Caco-2 (cell line): ENCODE data around the gene EDRF1. TPM values are rescaled to one million over a fixed set of nuclear protein-coding genes. Genes with fewer than 3 reads are reported as not detected.
A peak's percentile ranks its signal among the peaks of the same experiment; 100 is the strongest.

Experiments
- BruUV-seq: library from RNA; stranded (reverse); fragments of 400-500 nt; replicated peaks from 2 replicates; lab custom pipeline; 2021; lab: Mats Ljungman, UMichigan
- CTCF ChIA-PET: fragments of 300-600 bp; sonication (Branson Sonifier 250); formaldehyde crosslinking; loops from one replicate; lab custom pipeline; 2022; ENCODE audit warnings: antibody characterized with exemption; lab: Charles Lee
- POLR2A ChIA-PET: fragments of 300-600 bp; sonication (Branson Sonifier 250); formaldehyde crosslinking; loops from one replicate; lab custom pipeline; 2022; ENCODE audit warnings: antibody characterized with exemption; lab: Charles Lee
- DNase-seq, 2 experiments: peaks; one replicate each; pipeline versions ENCODE4 v3.0.0 to v3.0.0-alpha.2; 2020 to 2022
- H3K27me3 ChIP-seq: replicated peaks from 2 replicates; pipeline ENCODE4 v1.6.0; 2011; ENCODE audit warnings: low read length; ENCODE audit not compliant: control insufficient read depth, insufficient read depth
- H3K36me3 ChIP-seq: 2 replicates; pipeline ENCODE4 v1.5.1; 2011; ENCODE audit warnings: low read length; ENCODE audit not compliant: control insufficient read depth, insufficient read depth
- H3K4me1 ChIP-seq: fragments of 250-450 bp; sonication (Bioruptor Pico); 2 replicates; pipeline ENCODE4 v1.5.1; 2020; ENCODE audit warnings: mild to moderate bottlenecking
- H3K4me3 ChIP-seq: 2 replicates; pipeline ENCODE4 v1.5.1; 2011; ENCODE audit warnings: low read depth, mild to moderate bottlenecking, control low read depth, low read length
- H3K9me3 ChIP-seq: fragments of 250-450 bp; sonication (Bioruptor Pico); 2 replicates; pipeline ENCODE4 v1.5.1; 2020; ENCODE audit warnings: mild to moderate bottlenecking, moderate library complexity
- H3K27ac Mint-ChIP-seq: one replicate; pipeline ENCODE4 v1.8.0; 2022; ENCODE audit warnings: mixed read lengths; ENCODE audit not compliant: unreplicated experiment
- H3K27me3 Mint-ChIP-seq: one replicate; pipeline ENCODE4 v1.8.0; 2022; ENCODE audit warnings: mixed read lengths; ENCODE audit not compliant: insufficient read depth, unreplicated experiment
- H3K36me3 Mint-ChIP-seq: one replicate; pipeline ENCODE4 v1.8.0; 2022; ENCODE audit warnings: mild to moderate bottlenecking, mixed read lengths; ENCODE audit not compliant: insufficient read depth, unreplicated experiment
- H3K4me1 Mint-ChIP-seq: one replicate; pipeline ENCODE4 v1.8.0; 2022; ENCODE audit warnings: low read depth, mixed read lengths; ENCODE audit not compliant: unreplicated experiment
- H3K4me3 Mint-ChIP-seq: one replicate; pipeline ENCODE4 v1.8.0; 2022; ENCODE audit warnings: mild to moderate bottlenecking, moderate library complexity, mixed read lengths; ENCODE audit not compliant: unreplicated experiment
- H3K9me3 Mint-ChIP-seq: one replicate; pipeline ENCODE4 v1.8.0; 2022; ENCODE audit warnings: mixed read lengths; ENCODE audit not compliant: unreplicated experiment
- intact Hi-C: fragments of 100-400 bp; cut with micrococcal nuclease; formaldehyde crosslinking; loops from one replicate; pipeline ENCODE4 v1.10.0; 2022; ENCODE audit not compliant: unreplicated experiment
- total RNA-seq: library from RNA; stranded (reverse); gene quantifications from 2 replicates; pipeline ENCODE4 v1.2.3, GENCODE V29; 2022
- TF ChIP-seq, protein P1 (sequence below), 2 experiments: fragments of 200-600 bp in 1 of 2; IDR thresholded peaks; 1 replicate in 1 of 2; 2 replicates in 1 of 2; pipeline versions ENCODE4 v1.5.1 to v1.8.0; 2011 to 2022; ENCODE audit warnings: antibody characterized with exemption in 1 of 2, control low read depth in 1 of 2, inconsistent platforms in 1 of 2, low read depth in 1 of 2, low read length in 1 of 2, mild to moderate bottlenecking in 1 of 2, moderate library complexity in 1 of 2; ENCODE audit not compliant: insufficient read depth in 1 of 2, severe bottlenecking in 1 of 2, unreplicated experiment in 1 of 2

EDRF1 gene
- total RNA-seq, 1 experiment from 2014 or later: 40.9 TPM

DNA sequence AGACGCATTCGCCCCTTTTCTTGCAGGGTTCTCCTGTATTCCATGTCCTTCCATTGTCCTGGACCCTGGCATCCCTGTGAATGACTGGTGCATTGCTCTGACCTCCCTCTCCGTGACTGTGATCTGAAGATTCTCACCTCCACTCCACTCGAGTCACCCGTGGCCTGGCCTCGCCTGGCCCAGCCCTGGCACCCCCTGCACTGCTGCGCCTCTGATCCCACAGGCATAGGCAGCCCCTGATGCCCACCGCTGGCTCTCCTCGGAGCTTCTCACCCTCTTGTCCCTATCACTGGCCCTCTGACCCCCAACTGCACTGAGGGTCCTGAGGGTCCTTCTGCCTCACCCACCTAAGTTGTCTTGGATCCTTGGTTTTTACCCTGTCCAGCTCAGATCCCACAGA, 58.3 kb downstream of the EDRF1 start:
- H3K4me3 ChIP-seq: no peak overlapping the region
- no peaks in the 10 kb centered on the region for H3K9me3 ChIP-seq
- Mint-ChIP-seq H3K4me1 (no peaks in the 10 kb centered on the region), H3K9me3 (peaks cover 19% of the 10 kb centered on the region), H3K4me3 (no peak overlapping the region), H3K27me3 (peaks cover 9% of the 10 kb centered on the region), H3K27ac (peak overlapping the region; percentile 32), H3K36me3 (peaks cover 5% of the 10 kb centered on the region)
- no peaks in the 10 kb centered on the region for H3K36me3 ChIP-seq
- no peaks in the 10 kb centered on the region for H3K27me3 ChIP-seq
- POLR2A ChIA-PET: no interaction called here
- CTCF ChIA-PET: no interaction called here
- BruUV-seq: no TSS peak
- no peak for DNase-seq
- H3K4me1 ChIP-seq: no peaks in the 10 kb centered on the region
- TF ChIP-seq, protein P1, sequence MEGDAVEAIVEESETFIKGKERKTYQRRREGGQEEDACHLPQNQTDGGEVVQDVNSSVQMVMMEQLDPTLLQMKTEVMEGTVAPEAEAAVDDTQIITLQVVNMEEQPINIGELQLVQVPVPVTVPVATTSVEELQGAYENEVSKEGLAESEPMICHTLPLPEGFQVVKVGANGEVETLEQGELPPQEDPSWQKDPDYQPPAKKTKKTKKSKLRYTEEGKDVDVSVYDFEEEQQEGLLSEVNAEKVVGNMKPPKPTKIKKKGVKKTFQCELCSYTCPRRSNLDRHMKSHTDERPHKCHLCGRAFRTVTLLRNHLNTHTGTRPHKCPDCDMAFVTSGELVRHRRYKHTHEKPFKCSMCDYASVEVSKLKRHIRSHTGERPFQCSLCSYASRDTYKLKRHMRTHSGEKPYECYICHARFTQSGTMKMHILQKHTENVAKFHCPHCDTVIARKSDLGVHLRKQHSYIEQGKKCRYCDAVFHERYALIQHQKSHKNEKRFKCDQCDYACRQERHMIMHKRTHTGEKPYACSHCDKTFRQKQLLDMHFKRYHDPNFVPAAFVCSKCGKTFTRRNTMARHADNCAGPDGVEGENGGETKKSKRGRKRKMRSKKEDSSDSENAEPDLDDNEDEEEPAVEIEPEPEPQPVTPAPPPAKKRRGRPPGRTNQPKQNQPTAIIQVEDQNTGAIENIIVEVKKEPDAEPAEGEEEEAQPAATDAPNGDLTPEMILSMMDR (IDR thresholded peaks at IDR 0.05; ENCODE audit: insufficient read depth in 1 of 2, low read depth in 1 of 2, low read length in 1 of 2, severe bottlenecking in 1 of 2, unreplicated experiment in 1 of 2): no peak
- intact Hi-C loops: no loop called here

DNA sequence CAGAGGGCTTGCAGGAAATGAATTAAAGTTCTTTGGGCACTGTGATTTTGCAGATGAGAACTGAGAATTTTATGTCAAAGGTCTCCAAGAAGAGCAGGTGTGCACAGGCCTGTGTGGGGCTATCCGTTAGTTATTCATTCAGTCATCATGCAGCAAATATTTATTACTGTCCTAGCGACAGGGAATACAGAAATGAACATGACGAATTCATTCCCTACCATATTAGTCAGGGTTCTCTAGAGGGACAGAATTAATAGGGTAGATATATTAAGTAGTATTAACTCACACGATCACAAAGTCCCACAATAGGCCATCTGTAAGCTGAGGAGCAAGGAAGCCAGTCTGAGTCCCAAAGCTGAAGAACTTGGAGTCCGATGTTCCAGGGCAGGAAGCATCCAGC, 59.0 kb downstream of the EDRF1 start:
- no peak for DNase-seq
- peaks cover 9% of the 10 kb centered on the region for H3K27me3 Mint-ChIP-seq
- POLR2A ChIA-PET: no interaction called here
- peaks cover 5% of the 10 kb centered on the region for H3K36me3 Mint-ChIP-seq
- no peaks in the 10 kb centered on the region for H3K27me3 ChIP-seq
- peaks cover 19% of the 10 kb centered on the region for H3K9me3 Mint-ChIP-seq
- peak overlapping the region; percentile 32 for H3K27ac Mint-ChIP-seq
- H3K4me1 Mint-ChIP-seq: no peaks in the 10 kb centered on the region
- BruUV-seq: no TSS peak
- intact Hi-C loops: no loop called here
- CTCF ChIA-PET: no interaction called here
- TF ChIP-seq, protein P1 (IDR thresholded peaks at IDR 0.05; ENCODE audit: insufficient read depth in 1 of 2, low read depth in 1 of 2, low read length in 1 of 2, severe bottlenecking in 1 of 2, unreplicated experiment in 1 of 2): no peak
- H3K4me1 ChIP-seq: no peaks in the 10 kb centered on the region
- no peak overlapping the region for H3K4me3 ChIP-seq
- H3K4me3 Mint-ChIP-seq: no peak overlapping the region
- no peaks in the 10 kb centered on the region for H3K9me3 ChIP-seq
- H3K36me3 ChIP-seq: no peaks in the 10 kb centered on the region

DNA sequence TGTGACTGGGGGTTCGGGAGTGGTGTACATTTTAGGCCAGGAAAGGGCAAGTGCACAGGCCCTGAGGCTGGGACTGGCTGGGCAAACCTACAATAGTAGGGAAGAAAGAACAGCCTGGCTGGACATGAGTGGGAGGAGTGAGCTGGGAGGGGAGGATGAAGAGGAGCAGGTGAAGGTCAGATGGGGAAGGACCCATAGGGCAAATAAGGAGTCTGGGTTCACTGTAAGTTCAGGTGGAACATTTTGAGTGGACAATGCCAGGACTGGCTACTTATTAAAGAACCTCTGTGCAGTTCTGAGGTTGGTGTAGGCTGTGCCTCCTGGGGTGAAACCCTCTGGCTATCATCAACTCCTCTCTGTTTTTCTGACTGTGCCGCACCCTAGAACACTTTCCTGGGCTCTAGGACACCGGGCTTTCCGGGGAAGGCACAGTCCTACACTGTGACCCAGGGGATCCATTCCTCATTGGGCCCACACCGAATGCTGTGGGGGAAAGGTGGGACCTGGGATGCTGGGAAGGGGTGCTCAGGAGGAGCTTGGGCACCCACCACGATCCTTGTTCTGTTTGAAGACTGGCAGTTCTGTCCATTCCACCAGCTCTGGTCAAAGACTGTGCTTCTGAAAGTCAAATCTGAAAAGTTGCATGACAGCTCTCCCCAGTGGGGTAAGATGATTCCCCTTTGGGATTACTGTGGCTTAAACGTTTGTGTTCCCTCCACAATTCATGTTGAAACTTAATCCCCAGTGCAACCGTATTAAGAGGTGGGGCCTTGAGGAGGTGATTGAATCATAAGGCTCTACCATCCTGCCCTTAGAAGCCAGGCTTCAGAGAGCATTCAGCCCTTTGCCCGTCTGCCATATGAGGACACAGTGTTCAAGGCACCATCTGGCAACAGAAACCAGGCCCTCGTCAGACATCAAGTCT, 60.2 kb downstream of the EDRF1 start:
- H3K27me3 Mint-ChIP-seq: peaks cover 9% of the 10 kb centered on the region
- no peaks in the 10 kb centered on the region for H3K36me3 Mint-ChIP-seq
- intact Hi-C loops: no loop called here
- Histone ChIP-seq H3K4me3 (no peak overlapping the region), H3K4me1 (no peaks in the 10 kb centered on the region), H3K9me3 (no peaks in the 10 kb centered on the region), H3K36me3 (no peaks in the 10 kb centered on the region), H3K27me3 (no peaks in the 10 kb centered on the region)
- BruUV-seq: no TSS peak
- CTCF ChIA-PET: no interaction called here
- peaks cover 19% of the 10 kb centered on the region for H3K9me3 Mint-ChIP-seq
- TF ChIP-seq, protein P1 (IDR thresholded peaks at IDR 0.05; ENCODE audit: insufficient read depth in 1 of 2, low read depth in 1 of 2, low read length in 1 of 2, severe bottlenecking in 1 of 2, unreplicated experiment in 1 of 2): no peak
- no peak for DNase-seq
- H3K4me1 Mint-ChIP-seq: no peaks in the 10 kb centered on the region
- no peak overlapping the region for H3K27ac Mint-ChIP-seq
- POLR2A ChIA-PET: no interaction called here
- no peak overlapping the region for H3K4me3 Mint-ChIP-seq
